Measurements from ENCODE around the gene IL19.

Gene IL19

GRCh38 chr1:206867239-206867638 is 96.7 kb downstream of the IL19 start:
- no peak for DNase-seq

- DNase-seq: no peak
These were observed 97.1 kb downstream of the IL19 start for GRCh38 chr1:206867716-206868115.

DNA sequence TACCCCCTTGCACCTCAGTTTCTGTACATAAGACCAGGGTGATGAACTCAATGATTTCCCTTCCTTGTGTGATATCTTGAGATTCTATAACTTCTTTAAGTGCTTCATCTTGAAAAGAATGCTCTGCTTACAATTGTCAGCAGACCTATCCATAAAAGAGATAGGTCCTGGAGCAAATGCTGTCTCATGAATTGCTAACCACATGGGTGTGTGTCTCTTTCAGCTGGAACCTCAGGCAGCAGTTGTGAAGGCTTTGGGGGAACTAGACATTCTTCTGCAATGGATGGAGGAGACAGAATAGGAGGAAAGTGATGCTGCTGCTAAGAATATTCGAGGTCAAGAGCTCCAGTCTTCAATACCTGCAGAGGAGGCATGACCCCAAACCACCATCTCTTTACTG is 97.7 kb downstream of the IL19 start:
- DNase-seq: no peak

DNA sequence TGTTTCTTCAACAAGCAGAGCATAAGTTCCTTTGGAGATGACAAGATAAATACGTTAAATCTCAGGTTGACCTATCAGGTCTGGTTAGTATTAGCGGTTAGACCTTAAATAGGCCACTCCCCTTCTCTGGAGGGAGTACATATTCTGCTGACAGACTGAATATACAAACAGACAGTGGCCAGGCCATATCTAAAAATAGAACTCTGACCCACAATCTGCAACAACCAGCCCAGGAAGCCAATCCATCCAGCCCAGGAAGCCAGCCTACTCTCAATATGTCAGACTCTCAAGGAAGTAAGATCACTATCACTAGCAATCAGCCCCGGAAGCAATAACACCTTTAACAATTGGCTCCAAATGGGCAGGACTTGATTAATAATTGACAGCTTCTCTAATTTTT is 101.6 kb downstream of the IL19 start:
- no peak for DNase-seq

DNA sequence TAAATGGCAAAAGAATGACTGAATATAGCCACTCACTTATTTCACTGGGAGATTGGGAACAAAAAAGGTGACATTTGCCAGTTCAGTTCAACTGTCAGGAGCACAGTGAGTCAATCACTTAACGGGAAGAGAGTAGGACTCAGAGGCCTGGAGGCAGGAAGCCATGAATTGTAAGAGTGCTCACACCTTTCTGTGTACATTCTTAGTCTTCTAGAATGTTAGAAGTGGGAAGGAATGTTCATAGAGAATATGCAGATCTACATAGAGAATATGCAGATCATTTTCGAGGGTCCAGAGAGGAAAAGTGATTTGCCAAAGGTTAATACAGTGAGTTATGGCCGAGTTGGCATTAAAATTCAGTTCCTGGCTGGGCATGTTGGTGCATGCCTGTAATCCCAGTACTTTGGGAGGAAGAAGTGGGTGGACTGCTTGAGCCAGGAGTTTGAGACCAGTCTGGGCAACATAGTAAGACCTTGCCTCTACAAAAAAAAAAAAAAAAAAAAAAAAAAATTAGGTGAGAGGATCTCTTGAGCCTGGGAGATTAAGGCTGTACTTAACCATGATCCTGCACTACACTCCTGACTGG is 103.1 kb downstream of the IL19 start:
- no peak for DNase-seq

DNA sequence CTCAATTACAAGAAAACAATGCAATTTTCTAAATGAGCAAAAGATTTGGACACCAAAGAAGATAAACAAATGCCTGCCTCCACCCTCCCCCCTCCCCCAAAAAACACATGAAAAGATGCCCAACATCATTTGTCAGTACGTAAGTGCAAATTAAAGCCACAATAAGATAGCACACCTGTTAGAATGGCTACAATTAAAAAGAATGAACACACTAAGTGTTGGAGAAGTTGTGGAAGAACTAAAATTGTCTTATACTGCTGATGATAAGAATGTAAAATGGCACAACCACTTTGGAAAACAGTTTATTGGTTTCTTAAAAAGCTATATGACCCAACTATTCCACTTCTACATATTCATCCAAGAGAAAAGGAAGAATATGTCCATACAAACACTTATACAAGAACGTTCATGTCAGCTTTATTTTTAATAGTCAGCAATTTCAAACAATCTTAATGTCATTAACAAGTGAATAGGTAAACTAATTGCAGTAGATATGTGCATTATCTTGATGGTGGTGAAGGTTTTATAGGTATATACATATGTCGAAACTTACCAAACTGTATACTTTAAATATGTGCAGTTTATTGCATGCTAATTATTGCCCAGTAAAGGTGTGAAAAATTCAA is 105.3 kb downstream of the IL19 start:
- no peak for DNase-seq

DNA sequence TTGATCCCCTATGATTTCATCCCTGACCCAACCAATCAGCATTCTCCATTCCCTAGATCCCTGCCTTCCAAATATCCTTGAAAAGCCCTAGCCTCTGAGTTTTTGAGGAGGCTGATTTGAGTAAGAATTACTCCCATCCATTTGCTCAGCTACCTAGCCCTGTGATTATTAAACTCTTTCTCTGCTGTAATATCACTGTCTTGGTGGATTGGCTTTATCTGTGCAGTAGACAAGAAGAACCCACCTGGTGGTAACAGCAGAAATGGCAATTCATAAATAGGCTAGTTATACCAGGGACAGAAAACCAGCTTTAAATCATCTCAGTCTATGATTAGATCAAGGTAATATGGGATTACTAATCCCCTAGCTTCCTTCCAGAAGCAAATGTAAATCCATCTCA is 107.9 kb downstream of the IL19 start:
- no peak for DNase-seq

DNA sequence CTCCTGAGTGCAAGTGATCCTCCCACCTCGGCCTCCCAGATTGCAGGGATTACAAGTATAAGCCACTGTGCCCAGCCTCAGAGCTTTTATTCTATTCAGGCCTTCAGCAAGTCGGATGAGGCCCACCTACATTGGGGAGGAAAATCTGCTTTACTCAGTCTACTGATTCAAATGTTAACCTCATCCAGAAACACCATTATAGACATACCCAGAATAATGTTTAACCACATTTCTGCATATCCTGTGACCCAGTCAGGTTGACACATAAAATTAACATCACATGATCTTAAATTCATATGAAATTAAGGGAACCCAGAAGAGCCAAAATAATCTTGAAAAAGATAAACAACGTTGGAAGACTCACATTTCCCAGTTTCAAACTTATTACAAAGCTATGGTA is 109.7 kb downstream of the IL19 start:
- no peak for DNase-seq

GRCh38 chr1:206882555-206882954 is 112.0 kb downstream of the IL19 start:
- DNase-seq: no peak

DNA sequence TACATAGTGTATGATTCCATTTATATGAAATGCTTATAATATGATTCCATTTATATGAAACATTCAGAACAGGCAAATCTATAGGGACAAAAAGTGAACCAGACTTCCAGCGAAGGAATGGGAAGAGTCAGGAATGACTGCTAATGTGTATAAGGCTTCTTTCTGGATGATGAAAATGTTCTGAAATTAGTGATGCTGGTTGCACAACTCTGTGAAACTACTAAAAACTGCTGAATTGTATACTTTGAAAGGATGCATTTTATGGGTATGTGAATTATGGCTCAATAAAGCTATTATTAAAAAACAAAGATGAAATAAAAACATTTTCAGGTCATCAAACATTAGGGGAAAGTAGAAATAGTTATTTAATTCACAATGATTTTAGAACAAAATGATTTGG is 112.6 kb downstream of the IL19 start:
- DNase-seq: no peak

DNA sequence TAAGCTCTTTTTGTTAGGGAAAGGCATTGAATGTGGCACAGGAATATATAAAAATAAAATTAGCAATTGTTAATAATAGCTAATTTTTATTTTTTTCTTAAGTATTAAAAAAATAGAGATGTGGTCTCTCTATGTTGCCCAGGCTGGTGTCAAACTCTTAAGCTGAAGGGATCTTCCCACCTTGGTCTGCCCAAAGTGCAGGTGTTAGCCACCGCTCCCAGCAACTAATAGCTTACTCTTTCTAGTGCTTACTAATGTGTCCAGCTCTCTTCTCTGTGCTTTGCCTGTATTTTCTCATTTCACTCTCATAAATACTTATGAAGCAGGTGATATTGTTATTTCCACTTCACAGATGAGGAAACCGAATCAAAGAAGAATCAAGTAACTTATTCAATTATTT is 113.3 kb downstream of the IL19 start:
- DNase-seq: no peak

DNA sequence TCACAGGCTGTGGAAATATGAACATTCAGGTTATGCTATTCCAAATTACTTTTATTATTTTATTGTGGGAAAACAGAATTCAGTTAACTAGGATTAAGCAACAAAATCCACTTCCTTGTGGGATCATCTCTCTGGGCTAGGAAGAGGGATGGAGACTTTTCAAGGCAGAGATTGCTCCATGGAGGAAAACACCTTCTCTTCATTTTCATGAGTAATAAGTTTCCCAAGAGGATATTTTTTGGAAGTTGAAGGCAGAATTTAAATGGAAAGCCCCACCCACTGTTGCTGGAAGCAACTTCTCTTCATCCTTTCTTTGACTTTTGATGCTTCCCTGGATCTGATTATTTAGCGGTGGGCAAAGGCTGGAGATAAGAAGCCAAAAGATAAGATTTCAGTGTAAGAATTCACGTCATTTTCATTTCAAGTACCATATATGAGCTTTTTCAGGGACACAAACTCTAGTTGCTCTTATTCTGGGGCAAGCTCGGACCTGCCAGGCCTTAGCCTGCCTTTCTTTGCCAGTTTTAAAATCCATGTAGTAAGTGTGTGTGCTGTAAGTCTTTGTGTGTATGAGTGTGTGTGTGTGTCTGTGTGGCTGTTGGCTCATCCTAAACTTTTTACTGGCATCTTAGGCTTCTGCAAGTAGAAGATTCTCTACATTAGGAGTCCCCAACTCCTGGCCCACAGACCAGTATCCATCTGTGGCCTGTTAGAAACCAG is 114.9 kb downstream of the IL19 start:
- no peak for DNase-seq

- DNase-seq: no peak
These were observed 116.3 kb downstream of the IL19 start for GRCh38 chr1:206886831-206887230.

DNA sequence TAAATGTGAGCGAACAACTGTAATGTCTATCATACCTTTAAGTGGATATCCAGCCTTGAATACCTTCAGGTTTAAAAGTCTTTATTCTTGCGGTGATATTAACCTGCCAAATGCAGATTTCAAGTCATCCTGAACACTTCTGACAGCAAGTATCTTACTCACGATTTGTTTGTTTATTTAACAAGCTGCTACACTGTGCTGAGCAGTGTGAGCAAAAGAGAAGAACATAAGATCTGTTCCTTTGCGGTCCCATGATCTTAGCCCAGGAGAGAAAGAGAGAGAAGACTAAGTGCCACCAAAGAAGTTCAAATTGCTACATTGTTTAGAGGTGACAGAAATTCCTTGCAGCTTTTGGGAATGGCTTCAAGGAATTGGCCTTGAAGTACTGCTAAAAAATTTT is 117.1 kb downstream of the IL19 start:
- no peak for DNase-seq

- DNase-seq: no peak
These were observed 119.8 kb downstream of the IL19 start for GRCh38 chr1:206890125-206891060.

- no peak for DNase-seq
These were observed 120.8 kb downstream of the IL19 start for GRCh38 chr1:206891412-206891811.

Data from NCI-H510A (cell line).